ENCODE results near the gene HOXC11.

HOXC11 gene

GRCh38 chr12:54025499-54026405, 52.8 kb downstream of the HOXC11 start:
- TF ChIP-seq, protein P1, sequence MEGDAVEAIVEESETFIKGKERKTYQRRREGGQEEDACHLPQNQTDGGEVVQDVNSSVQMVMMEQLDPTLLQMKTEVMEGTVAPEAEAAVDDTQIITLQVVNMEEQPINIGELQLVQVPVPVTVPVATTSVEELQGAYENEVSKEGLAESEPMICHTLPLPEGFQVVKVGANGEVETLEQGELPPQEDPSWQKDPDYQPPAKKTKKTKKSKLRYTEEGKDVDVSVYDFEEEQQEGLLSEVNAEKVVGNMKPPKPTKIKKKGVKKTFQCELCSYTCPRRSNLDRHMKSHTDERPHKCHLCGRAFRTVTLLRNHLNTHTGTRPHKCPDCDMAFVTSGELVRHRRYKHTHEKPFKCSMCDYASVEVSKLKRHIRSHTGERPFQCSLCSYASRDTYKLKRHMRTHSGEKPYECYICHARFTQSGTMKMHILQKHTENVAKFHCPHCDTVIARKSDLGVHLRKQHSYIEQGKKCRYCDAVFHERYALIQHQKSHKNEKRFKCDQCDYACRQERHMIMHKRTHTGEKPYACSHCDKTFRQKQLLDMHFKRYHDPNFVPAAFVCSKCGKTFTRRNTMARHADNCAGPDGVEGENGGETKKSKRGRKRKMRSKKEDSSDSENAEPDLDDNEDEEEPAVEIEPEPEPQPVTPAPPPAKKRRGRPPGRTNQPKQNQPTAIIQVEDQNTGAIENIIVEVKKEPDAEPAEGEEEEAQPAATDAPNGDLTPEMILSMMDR (IDR thresholded peaks at IDR 0.05; ENCODE audit: borderline replicate concordance, control extremely low read depth, extremely low read depth, insufficient read depth, missing control alignments), result no peak
- no peak for DNase-seq (ENCODE audit: low spot score)
- in situ Hi-C loops (cut with MboI; ENCODE audit: low sequenced_read_pairs, unreplicated experiment), result loop anchor here (10.0 kb wide), 1 partner anchor 169 kb away; no protein-coding TSS in a partner anchor

DNA sequence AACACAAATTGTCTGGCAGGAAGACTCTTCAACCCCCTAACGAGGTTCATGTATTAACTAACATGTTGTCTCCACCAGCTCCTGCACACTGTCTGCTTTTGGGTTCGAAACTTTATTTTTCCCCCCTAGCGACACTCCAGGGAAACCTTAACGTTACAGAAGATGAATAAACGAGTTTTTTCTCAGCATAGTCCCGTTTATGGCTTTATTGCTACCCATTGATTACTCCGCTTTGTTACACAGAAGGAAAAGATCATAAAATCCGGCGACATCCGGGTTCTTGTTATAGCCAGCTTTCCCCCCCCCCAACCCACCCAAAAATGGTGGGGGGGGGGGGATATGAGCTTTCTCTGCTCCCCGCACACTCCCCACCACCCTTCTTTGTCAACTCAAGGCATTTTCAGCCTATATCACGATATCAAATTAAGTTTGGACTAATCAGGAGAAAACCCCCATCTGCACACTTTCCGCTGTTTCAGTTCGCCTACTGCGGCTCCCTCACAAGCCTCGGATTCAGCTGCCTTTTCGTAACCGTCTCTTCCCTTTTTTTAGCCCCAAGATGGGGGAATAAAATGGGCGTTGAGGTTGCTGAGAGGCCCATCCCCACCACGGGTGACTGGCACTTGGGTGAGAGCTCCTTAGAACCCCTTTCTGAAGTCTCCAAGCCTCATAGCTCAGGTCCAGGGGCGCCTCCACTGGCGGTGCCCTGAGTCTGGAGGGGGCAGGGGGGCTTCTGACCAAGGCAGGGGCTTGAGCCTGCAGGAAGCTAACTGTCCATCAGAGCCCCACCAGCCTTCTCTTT, 53.9 kb downstream of the HOXC11 start:
- DNase-seq (ENCODE audit: low spot score), result no peak
- TF ChIP-seq, protein P1 (IDR thresholded peaks at IDR 0.05; ENCODE audit: borderline replicate concordance, control extremely low read depth, extremely low read depth, insufficient read depth, missing control alignments), result no peak
- in situ Hi-C loops (cut with MboI; ENCODE audit: low sequenced_read_pairs, unreplicated experiment), result loop anchor here (10.0 kb wide), 1 partner anchor 168 kb away; no protein-coding TSS in a partner anchor

All from GM13976 (cell line).